Measurements from ENCODE around the gene MTMR12. TPM values are rescaled to one million over a fixed set of nuclear protein-coding genes. Genes with fewer than 3 reads are reported as not detected.

The MTMR12 gene
- polyA plus RNA-seq, 1 donor, result 19.1 TPM

GRCh38 chr5:32279223-32279622 is 33.5 kb downstream of the MTMR12 start:
- no peak for DNase-seq
- Histone ChIP-seq H3K4me3 (ENCODE audit: low read length) (no peak overlapping the region), H3K4me1 (ENCODE audit: control insufficient read depth, insufficient read depth, low read length) (peaks cover 8% of the 10 kb centered on the region), H3K27ac (ENCODE audit: low read length) (no peak overlapping the region), H3K27me3 (ENCODE audit: control insufficient read depth, insufficient read depth, low read length) (no peaks in the 10 kb centered on the region), H3K36me3 (ENCODE audit: control insufficient read depth, insufficient read depth, low read length) (peaks cover 7% of the 10 kb centered on the region), H3K9me3 (ENCODE audit: control insufficient read depth, low read depth, low read length) (no peaks in the 10 kb centered on the region)
- WGBS (ENCODE audit: insufficient coverage, low lambda C conversion rate), result no CpG with 5 or more reads among the region's 3 CpGs

GRCh38 chr5:32278406-32278805 is 34.3 kb downstream of the MTMR12 start:
- no CpG with 5 or more reads among the region's 3 CpGs for WGBS (ENCODE audit: insufficient coverage, low lambda C conversion rate)
- Histone ChIP-seq H3K4me1 (ENCODE audit: control insufficient read depth, insufficient read depth, low read length) (peaks cover 8% of the 10 kb centered on the region), H3K4me3 (ENCODE audit: low read length) (no peak overlapping the region), H3K36me3 (ENCODE audit: control insufficient read depth, insufficient read depth, low read length) (peaks cover 16% of the 10 kb centered on the region), H3K9me3 (ENCODE audit: control insufficient read depth, low read depth, low read length) (no peaks in the 10 kb centered on the region), H3K27me3 (ENCODE audit: control insufficient read depth, insufficient read depth, low read length) (no peaks in the 10 kb centered on the region), H3K27ac (ENCODE audit: low read length) (no peak overlapping the region)
- DNase-seq, result no peak

GRCh38 chr5:32277798-32278197 is 34.9 kb downstream of the MTMR12 start:
- Histone ChIP-seq H3K9me3 (ENCODE audit: control insufficient read depth, low read depth, low read length) (no peaks in the 10 kb centered on the region), H3K36me3 (ENCODE audit: control insufficient read depth, insufficient read depth, low read length) (peaks cover 22% of the 10 kb centered on the region), H3K4me1 (ENCODE audit: control insufficient read depth, insufficient read depth, low read length) (peaks cover 8% of the 10 kb centered on the region), H3K27me3 (ENCODE audit: control insufficient read depth, insufficient read depth, low read length) (no peaks in the 10 kb centered on the region), H3K27ac (ENCODE audit: low read length) (no peak overlapping the region), H3K4me3 (ENCODE audit: low read length) (no peak overlapping the region)
- DNase-seq, result no peak

GRCh38 chr5:32276173-32276853 is 36.4 kb downstream of the MTMR12 start:
- H3K4me3 ChIP-seq (ENCODE audit: low read length), result no peak overlapping the region
- DNase-seq, result peak; percentile 11 to 39

GRCh38 chr5:32275396-32275741 is 37.4 kb downstream of the MTMR12 start:
- WGBS (ENCODE audit: insufficient coverage, low lambda C conversion rate), result no CpG with 5 or more reads among the region's 3 CpGs
- Histone ChIP-seq H3K4me1 (ENCODE audit: control insufficient read depth, insufficient read depth, low read length) (peaks cover 8% of the 10 kb centered on the region), H3K27ac (ENCODE audit: low read length) (peak overlapping the region; percentile 3), H3K9me3 (ENCODE audit: control insufficient read depth, low read depth, low read length) (no peaks in the 10 kb centered on the region), H3K4me3 (ENCODE audit: low read length) (no peak overlapping the region), H3K36me3 (ENCODE audit: control insufficient read depth, insufficient read depth, low read length) (peaks cover 43% of the 10 kb centered on the region), H3K27me3 (ENCODE audit: control insufficient read depth, insufficient read depth, low read length) (no peaks in the 10 kb centered on the region)
- peak; percentile 5 to 33 for DNase-seq

More at GRCh38 chr5:32276173-32276853, 36.4 kb downstream of the MTMR12 start:
- H3K27me3 ChIP-seq (ENCODE audit: control insufficient read depth, insufficient read depth, low read length), result no peaks in the 10 kb centered on the region
- WGBS (ENCODE audit: insufficient coverage, low lambda C conversion rate), result no CpG with 5 or more reads among the region's 4 CpGs
- H3K36me3 ChIP-seq (ENCODE audit: control insufficient read depth, insufficient read depth, low read length), result peaks cover 34% of the 10 kb centered on the region
- H3K9me3 ChIP-seq (ENCODE audit: control insufficient read depth, low read depth, low read length), result no peaks in the 10 kb centered on the region
- peak overlapping the region; percentile 30 for H3K27ac ChIP-seq (ENCODE audit: low read length)
- H3K4me1 ChIP-seq (ENCODE audit: control insufficient read depth, insufficient read depth, low read length), result peaks cover 8% of the 10 kb centered on the region

- no peaks in the 10 kb centered on the region for H3K9me3 ChIP-seq (ENCODE audit: control insufficient read depth, low read depth, low read length)
- H3K36me3 ChIP-seq (ENCODE audit: control insufficient read depth, insufficient read depth, low read length), result peaks cover 46% of the 10 kb centered on the region
- H3K4me1 ChIP-seq (ENCODE audit: control insufficient read depth, insufficient read depth, low read length), result peaks cover 8% of the 10 kb centered on the region
- 67% methylated on average over 3 of the region's 11 CpGs for WGBS (ENCODE audit: insufficient coverage, low lambda C conversion rate)
- H3K4me3 ChIP-seq (ENCODE audit: low read length), result no peak overlapping the region
- H3K27me3 ChIP-seq (ENCODE audit: control insufficient read depth, insufficient read depth, low read length), result no peaks in the 10 kb centered on the region
- H3K27ac ChIP-seq (ENCODE audit: low read length), result peak overlapping the region; percentile 3
- peak in 1 of 2 donors; percentile 9 for DNase-seq
Observed at GRCh38 chr5:32274548-32275395, 38.0 kb downstream of the MTMR12 start.

- Histone ChIP-seq H3K9me3 (ENCODE audit: control insufficient read depth, low read depth, low read length) (no peaks in the 10 kb centered on the region), H3K36me3 (ENCODE audit: control insufficient read depth, insufficient read depth, low read length) (peaks cover 48% of the 10 kb centered on the region), H3K27ac (ENCODE audit: low read length) (no peak overlapping the region), H3K27me3 (ENCODE audit: control insufficient read depth, insufficient read depth, low read length) (no peaks in the 10 kb centered on the region), H3K4me3 (ENCODE audit: low read length) (no peak overlapping the region), H3K4me1 (ENCODE audit: control insufficient read depth, insufficient read depth, low read length) (peaks cover 8% of the 10 kb centered on the region)
- WGBS (ENCODE audit: insufficient coverage, low lambda C conversion rate), result no CpG with 5 or more reads among the region's 2 CpGs
- DNase-seq, result no peak
Observed at GRCh38 chr5:32273821-32274220, 38.9 kb downstream of the MTMR12 start.

- no peak overlapping the region for H3K27ac ChIP-seq (ENCODE audit: low read length)
- no CpG with 5 or more reads among the region's 2 CpGs for WGBS (ENCODE audit: insufficient coverage, low lambda C conversion rate)
Observed at GRCh38 chr5:32272746-32273145, 40.0 kb downstream of the MTMR12 start.

GRCh38 chr5:32270946-32271345 is 41.8 kb downstream of the MTMR12 start:
- H3K4me3 ChIP-seq (ENCODE audit: low read length), result no peak overlapping the region
- H3K27ac ChIP-seq (ENCODE audit: low read length), result no peak overlapping the region
- no peak for DNase-seq
- no peaks in the 10 kb centered on the region for H3K9me3 ChIP-seq (ENCODE audit: control insufficient read depth, low read depth, low read length)
- WGBS (ENCODE audit: insufficient coverage, low lambda C conversion rate), result no CpG with 5 or more reads among the region's 1 CpG
- H3K4me1 ChIP-seq (ENCODE audit: control insufficient read depth, insufficient read depth, low read length), result peaks cover 4% of the 10 kb centered on the region
- H3K27me3 ChIP-seq (ENCODE audit: control insufficient read depth, insufficient read depth, low read length), result no peaks in the 10 kb centered on the region
- H3K36me3 ChIP-seq (ENCODE audit: control insufficient read depth, insufficient read depth, low read length), result peaks cover 68% of the 10 kb centered on the region

More at GRCh38 chr5:32272746-32273145, 40.0 kb downstream of the MTMR12 start:
- H3K4me3 ChIP-seq (ENCODE audit: low read length), result no peak overlapping the region
- H3K27me3 ChIP-seq (ENCODE audit: control insufficient read depth, insufficient read depth, low read length), result no peaks in the 10 kb centered on the region
- no peaks in the 10 kb centered on the region for H3K9me3 ChIP-seq (ENCODE audit: control insufficient read depth, low read depth, low read length)
- peaks cover 55% of the 10 kb centered on the region for H3K36me3 ChIP-seq (ENCODE audit: control insufficient read depth, insufficient read depth, low read length)
- peaks cover 8% of the 10 kb centered on the region for H3K4me1 ChIP-seq (ENCODE audit: control insufficient read depth, insufficient read depth, low read length)
- no peak for DNase-seq

- no peak for DNase-seq
- Histone ChIP-seq H3K4me1 (ENCODE audit: control insufficient read depth, insufficient read depth, low read length) (peaks cover under 1% of the 10 kb centered on the region), H3K36me3 (ENCODE audit: control insufficient read depth, insufficient read depth, low read length) (peaks cover 73% of the 10 kb centered on the region), H3K4me3 (ENCODE audit: low read length) (no peak overlapping the region), H3K27me3 (ENCODE audit: control insufficient read depth, insufficient read depth, low read length) (no peaks in the 10 kb centered on the region), H3K9me3 (ENCODE audit: control insufficient read depth, low read depth, low read length) (no peaks in the 10 kb centered on the region), H3K27ac (ENCODE audit: low read length) (no peak overlapping the region)
- WGBS (ENCODE audit: insufficient coverage, low lambda C conversion rate), result 100% methylated on average over 2 of the region's 4 CpGs
Observed at GRCh38 chr5:32270178-32270577, 42.6 kb downstream of the MTMR12 start.
